GM20000 (cell line): Measurements from ENCODE around the gene ANGPTL4.
"Not testable (repeated sequence)": the region's sequence is repeated elsewhere in the genome, so short reads cannot be mapped to it uniquely, and the experiment has no call there.

ENCODE experiments used
- DNase-seq: peaks from one replicate; pipeline ENCODE4 v3.0.0; 2012; ENCODE audit warnings: low spot score
- TF ChIP-seq, protein P1 (sequence below): IDR thresholded peaks from 2 replicates; pipeline ENCODE4 v1.5.1; 2012; ENCODE audit warnings: mild to moderate bottlenecking, control low read depth; ENCODE audit errors: extremely low read depth, missing control alignments

The ANGPTL4 gene

DNA sequence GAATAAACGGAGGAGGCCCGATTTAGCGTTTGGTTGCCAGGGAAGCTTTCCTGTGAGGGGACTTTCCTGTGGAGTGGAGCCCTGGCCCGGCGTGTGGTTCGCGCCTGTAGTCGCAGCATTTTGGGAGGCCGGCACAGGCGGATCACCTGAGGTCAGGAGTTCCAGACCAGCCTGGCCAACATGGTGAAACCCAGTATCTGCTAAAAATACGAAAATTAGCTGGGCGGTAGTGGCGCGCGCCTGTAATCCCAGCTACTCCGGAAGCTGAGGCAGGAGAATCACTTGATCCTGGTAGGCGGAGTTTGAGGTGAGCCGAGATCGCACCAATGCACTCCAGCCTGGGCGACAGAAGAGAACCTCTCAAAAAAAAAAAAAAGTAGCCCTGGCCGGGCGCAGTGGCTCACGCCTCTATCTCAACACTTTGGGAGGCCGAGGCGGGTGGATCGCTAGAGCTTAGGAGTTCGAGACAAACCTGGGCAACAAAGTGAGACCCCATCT lies 27.8 kb upstream of the ANGPTL4 start:
- TF ChIP-seq, protein P1, sequence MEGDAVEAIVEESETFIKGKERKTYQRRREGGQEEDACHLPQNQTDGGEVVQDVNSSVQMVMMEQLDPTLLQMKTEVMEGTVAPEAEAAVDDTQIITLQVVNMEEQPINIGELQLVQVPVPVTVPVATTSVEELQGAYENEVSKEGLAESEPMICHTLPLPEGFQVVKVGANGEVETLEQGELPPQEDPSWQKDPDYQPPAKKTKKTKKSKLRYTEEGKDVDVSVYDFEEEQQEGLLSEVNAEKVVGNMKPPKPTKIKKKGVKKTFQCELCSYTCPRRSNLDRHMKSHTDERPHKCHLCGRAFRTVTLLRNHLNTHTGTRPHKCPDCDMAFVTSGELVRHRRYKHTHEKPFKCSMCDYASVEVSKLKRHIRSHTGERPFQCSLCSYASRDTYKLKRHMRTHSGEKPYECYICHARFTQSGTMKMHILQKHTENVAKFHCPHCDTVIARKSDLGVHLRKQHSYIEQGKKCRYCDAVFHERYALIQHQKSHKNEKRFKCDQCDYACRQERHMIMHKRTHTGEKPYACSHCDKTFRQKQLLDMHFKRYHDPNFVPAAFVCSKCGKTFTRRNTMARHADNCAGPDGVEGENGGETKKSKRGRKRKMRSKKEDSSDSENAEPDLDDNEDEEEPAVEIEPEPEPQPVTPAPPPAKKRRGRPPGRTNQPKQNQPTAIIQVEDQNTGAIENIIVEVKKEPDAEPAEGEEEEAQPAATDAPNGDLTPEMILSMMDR: no peak
- no peak for DNase-seq

GRCh38 chr19:8336660-8337059 lies 27.3 kb upstream of the ANGPTL4 start:
- TF ChIP-seq, protein P1: no peak
- peak; percentile 31 for DNase-seq

DNA sequence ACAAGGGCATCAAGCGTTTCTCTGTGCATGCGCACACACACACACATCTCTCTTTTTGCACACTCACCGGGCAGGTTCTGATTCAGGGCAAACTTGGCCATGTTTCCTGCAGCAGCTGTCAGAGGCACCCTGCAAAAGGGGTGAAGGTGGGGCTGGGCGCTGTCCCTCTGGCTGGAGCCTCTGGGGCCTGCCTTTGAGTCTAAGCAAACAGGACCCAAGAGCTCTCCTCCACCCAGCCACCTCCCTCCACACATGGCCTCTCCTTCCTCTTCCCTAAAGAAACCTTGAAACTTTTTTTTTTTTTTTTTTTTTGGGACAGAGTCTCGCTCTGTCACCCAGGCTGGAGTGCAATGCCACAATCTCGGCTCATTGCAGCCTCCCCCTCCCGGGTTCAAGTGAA lies 26.2 kb upstream of the ANGPTL4 start:
- DNase-seq: no peak
- TF ChIP-seq, protein P1: no peak

GRCh38 chr19:8338835-8339234 lies 25.1 kb upstream of the ANGPTL4 start:
- TF ChIP-seq, protein P1: no peak
- no peak for DNase-seq

GRCh38 chr19:8340341-8341096 lies 23.4 kb upstream of the ANGPTL4 start:
- peak; percentile 26 for DNase-seq
- TF ChIP-seq, protein P1: no peak

GRCh38 chr19:8341504-8341903 lies 22.5 kb upstream of the ANGPTL4 start:
- not testable (repeated sequence) for DNase-seq

DNA sequence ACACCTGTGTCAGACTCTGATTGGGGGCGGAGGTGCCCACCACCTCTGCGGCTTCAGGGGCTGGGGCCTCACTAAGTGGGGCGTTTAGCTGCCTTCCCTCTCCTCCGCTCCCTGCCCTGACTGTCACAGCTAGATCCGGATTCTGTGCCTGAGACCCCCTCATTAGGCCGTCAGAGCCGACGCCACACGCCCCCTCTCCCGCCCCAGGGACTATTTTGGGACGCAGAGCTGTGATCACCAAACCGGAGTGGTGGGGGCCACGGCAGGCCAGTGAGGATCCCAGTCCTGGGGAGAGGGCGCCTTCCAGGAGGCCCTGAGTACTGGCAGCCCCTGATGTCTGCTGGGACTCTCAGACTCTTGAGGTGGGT lies 21.7 kb upstream of the ANGPTL4 start:
- TF ChIP-seq, protein P1: no peak
- no peak for DNase-seq
